Stimulated activated CD4-positive, alpha-beta T cell treated with anti-CD3 and anti-CD28 coated beads, Interleukin-4, amount 100 ng/mL, for 24 hours (primary cell): Measurements from ENCODE around the gene SIX1.

ENCODE experiments used
- DNase-seq: peaks from one replicate; pipeline ENCODE4 v3.0.0-alpha.2; 2020

SIX1 gene

DNA sequence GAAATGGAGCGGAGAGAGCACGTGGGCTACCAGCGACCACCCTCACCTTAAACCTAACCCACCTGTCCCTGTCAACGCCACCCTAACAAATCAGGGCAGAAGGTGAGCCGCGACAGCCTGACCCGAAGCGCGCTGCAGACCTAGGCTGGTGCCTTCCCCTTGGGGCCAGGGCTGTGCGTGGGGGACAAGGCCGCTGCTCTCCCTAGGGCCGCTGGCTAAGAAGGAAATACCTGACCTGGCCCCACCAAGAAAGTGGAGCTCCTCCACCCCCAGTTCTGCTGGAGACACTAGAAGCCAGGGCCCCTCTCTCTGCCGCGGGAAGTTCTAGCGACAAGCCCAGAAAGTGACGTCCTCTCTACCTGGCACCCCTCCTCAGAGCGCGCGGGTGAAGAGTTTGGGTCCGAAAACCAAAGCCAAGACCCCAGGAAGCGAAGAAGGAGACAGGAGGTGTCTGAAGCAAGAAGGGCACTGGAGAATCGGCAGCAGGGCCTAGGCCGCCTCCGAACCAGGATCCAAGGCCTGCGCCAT lies 7.5 kb downstream of the SIX1 start:
- DNase-seq: no peak

DNA sequence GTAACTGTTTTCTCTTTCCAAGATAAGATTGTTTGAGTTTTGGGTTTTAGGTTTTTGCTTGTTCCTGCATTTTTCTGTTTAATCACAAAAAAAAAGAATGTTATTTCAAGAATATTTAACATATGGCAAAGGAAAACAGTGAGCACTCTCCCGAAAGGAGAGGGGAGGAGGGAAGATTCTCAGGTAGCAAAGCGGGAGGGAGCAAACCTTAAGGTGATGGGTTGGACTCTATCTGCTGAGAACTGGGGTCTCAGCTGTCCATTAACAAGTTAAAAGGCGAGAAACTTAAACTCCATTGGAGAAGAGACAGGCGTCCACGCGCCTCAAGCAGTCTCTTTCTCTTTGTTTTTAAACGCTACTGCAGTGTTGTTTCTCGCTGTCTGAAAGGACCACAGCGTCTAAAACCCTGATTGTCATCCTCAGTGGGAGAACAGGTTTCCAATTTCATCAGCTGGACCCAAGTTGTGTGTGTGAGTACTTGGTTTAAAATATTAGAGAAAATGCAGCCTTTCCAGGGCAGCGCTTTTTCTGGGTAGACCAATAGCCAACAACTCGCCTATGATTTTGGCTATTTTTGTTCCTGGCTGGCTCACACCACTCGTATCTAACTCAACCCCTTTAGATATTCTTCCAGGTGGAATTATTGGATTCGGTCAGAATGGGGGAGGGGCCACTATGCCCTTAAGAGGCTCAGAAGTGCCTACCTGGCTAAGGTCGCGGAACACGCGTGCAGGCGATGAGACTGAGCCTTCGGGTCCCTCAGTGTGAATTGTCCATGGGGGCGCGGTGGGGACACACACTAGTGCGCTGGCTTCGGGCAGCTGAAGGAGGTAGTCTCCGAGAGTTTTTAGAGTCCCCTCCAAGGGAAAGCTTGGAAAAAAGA lies 8.2 kb downstream of the SIX1 start:
- no peak for DNase-seq

DNA sequence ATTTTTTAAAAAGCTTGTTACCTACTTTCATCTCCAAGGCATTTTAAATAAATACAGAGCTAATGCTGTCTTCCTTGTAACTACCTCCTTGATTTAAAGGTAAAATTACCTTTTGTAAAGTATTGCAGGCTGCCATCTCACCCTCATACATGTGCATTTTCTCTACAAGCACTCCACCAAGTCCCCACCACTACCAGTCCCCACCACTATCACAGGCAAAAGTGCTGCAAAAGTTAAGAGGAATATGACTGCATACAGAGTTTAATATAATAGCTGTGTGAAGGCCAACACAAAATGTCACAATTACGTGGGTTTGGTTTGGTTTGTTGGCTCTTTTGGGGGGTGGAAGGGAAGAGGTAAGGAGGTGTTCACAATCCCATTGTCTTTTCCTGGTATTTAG lies 9.6 kb downstream of the SIX1 start:
- no peak for DNase-seq

DNA sequence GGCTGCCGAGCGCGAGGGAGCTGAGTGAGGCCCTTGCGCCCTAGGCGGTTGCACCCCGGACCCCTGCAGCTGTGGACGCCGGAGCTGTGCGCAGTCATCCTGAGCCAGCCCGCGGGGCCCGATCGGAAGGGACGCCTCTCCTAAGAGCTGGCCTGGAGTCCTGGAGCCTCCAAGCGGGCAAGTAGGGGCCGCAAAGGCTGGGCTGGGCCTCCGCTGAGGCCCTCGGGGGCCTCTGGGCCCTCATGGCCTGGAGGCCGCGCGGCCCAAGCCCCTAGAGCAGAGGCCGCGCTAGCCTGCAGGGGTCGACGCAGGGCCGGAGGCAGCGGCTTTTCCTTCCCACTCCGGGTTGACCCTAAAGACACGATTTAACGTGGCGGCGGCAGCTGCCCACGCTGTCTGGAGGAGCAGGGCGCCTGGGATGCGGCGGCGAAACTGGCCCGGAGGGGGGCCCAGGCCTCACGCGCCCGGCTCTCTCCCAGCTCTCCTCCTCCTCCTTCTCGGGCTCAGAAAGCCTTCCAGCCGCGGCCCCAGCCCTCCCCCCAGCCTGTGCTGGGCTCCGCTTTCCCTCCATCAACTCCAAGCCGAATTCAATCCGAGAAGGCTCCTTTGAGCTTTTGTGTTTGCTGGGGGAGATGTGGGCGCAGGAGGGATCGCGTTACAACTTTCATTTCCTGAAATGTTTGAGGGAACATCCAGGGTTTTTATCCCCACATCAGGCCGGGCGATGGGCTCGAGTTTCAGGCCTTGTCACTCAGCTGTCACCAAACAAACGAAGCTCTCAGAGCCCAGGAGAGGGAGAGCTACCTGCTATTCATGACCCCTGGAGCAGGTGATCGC lies 11.6 kb downstream of the SIX1 start:
- DNase-seq: no peak

DNA sequence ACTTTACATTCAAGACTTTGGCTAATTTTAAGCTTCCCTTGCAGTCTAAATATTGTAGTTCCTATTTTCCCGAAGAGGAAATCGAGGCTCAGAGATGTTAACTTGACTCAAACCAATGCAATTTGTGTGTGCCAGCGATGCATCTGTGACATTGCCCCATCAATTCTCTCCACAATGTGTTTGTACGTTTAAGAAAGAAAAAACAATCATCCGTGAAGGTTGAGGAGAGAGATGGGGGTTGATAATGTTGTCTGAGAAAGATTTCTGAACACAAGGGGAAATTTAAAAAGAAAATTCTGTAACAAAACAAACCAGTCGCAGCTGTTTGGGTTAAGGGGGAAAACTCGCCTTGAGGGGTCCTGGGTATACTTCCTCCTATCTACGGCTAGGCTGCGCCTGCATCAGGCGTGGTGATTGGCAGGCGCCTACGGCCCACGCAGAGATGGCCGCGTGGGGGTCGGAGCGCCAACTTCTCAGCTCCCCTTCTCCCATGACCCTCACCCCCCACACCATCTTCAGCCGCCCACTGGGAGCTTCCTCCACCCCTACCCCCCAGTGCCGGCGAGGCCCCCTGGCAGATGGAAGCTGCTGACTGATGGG lies 12.3 kb downstream of the SIX1 start:
- no peak for DNase-seq

DNA sequence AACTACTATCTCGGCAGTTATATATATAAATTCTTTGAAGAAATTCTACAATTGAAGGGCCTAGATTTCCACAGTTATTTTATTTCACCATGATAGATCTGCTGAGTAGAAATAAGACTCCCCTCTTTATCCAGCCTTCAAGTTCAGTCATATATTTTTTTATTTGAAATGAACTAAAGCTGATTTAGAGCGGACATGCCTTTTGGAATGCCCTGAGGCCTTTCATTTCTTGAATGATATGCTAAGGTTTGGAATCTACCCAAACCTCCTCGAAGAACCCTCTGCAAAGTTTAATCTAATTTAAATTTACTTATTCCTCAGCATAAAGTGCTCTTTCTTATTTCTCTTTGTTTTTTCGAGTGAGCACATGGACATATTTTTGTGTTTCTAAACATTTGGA lies 15.1 kb downstream of the SIX1 start:
- no peak for DNase-seq

DNA sequence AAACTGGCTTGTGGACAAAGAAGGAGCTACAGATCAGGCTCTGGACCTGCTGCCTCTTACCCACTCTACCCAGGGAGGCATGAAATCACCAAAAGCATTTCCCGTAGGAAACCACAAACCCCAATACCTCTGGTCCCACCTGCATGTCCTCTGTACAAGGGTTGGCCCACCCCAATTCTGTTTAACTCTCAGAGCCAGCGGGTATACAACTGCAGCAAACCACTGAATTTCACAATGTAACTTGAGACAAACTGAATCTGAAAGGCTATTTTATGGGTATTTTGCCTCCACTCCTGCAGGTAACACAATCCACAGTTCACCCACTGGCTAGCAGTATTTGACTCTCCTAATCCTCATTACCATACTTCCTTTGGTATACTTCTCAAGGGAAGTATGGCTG lies 16.5 kb downstream of the SIX1 start:
- no peak for DNase-seq

DNA sequence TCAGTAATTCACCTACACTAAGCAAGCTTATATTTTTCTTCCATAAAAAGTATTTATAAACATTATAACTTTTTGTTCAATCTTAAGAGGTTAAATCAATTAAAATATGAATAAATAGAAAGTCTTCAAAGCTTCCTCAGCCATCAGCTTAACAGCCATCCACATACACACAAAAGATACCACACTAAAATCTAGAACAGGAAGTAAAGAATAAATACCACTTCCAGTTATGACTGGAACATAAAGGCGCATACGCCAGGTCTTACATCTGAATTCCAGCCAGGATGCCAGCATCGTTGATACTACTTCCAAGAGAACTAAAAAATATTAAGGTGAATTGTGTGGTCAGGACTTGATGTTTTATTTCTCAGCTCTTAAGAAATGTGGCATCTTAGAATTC lies 17.0 kb downstream of the SIX1 start:
- DNase-seq: no peak

DNA sequence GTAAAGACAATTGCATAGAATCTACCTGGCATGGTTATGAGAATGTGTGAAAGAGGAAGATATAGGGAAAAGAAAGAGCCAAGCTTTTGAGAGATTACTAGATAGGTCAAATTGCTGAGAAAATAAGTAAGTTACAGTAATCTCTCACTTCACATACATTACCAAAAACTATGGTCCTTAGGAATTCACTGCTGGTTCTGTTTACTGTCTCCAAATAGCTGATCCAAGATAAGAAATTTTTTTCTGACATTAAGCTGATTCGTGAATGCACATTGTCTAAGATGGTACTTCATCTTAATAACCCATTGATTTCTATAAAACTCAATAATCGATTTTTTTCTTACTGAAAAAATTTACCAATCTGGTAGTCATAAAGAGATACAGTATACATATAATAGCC lies 17.4 kb downstream of the SIX1 start:
- DNase-seq: no peak

DNA sequence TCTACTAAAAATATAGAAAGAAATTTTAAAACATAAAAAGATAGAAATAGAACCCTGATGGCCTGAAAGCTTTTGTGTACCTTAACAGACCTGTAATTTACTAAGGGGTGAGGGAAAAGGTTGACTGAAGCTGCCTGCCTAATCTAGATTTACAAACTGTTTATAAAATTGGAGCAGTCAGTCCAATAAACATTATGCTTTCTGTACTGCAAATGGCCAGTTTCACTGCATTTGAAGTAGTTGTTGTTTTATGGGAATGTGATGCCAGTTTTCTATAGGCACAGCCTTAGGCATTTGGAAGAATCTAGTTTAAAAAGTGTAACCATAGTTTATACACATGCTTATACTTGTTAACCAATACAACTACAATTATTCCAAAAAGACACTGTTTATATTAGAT lies 19.1 kb downstream of the SIX1 start:
- DNase-seq: no peak

DNA sequence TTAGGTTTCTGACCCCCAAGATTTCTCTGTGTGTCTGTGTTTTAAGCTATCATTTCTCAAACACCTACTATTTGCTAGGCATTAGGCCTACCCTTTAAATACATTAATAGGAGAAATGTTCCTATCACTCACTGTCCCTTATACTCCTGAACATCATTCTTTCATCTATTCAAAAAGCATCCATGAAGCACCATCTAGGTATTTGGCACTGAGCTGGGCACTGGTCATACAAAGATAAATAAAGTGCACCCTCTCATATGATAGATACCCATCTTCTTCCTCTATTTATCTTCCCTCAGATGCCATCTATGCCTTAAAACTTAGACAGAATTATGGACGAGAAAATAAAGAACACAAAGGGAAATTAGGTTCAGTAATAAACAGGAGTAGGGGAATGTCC lies 20.4 kb downstream of the SIX1 start:
- DNase-seq: no peak

DNA sequence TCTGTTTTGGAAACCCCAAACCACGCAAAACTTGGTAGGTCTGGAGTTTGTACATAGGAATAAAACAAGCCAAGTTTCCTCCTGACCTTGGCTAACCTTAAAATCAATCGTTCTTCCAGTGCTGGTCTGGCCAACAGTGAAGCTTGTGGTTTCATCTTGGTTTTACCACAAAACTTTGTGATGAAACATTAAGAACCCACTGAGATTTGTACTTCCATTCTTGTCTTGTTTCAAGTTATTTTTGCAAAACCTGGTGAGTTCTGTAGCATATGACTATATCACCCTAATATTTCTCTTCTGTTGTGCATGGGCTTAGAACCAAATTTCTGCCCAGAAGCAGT lies 26.4 kb downstream of the SIX1 start:
- DNase-seq: no peak

DNA sequence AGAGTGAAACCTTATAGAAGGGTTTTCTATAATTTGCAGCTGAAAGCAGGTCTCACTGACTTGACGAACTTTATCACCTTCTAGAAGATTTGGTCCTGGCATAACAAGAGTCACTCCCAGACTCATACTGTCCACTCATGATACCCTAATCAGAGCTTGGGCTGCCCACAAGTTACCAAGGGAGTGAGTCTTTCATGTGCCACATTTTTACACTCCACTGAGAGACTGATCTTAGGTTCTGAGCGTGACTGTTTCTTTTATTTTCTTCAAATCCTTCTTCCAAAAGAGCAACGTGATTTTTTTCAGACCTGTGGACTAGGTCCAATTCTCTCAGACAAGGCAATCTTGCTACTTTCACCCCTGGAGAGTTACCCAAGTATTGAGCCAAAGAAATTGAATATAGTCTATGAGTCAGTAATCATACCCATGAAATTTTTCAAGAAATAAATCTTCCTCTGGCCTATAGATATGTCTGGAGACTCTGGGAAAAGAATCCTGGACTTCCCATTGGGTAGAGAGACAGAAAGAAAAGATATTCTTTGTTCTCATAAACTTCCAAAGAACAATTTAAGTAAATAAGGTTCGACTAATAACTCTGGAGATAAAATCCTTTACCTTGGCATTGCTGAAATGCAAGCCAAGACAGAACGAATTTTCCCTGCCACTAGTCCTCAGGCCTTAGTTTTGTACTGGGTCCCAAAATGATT lies 26.9 kb downstream of the SIX1 start:
- no peak for DNase-seq

DNA sequence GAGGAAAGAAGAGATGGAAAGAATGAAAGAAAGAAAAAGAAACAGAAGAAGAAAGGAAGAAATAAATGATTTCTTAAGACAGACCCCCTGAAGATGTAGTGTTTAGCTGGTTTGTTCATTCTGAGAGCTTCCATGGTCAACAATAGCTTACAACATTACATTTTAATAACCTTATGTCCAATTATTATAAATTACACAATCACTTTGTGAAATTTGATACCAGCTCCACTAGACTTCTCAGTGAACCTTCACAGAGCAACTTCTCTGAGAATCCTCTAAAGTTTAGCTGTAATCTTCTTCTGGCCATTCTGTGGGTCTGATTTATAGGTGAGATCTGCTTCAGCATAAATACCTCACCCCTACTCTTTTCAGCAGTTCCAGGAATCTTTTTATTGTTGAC lies 27.9 kb downstream of the SIX1 start:
- no peak for DNase-seq

DNA sequence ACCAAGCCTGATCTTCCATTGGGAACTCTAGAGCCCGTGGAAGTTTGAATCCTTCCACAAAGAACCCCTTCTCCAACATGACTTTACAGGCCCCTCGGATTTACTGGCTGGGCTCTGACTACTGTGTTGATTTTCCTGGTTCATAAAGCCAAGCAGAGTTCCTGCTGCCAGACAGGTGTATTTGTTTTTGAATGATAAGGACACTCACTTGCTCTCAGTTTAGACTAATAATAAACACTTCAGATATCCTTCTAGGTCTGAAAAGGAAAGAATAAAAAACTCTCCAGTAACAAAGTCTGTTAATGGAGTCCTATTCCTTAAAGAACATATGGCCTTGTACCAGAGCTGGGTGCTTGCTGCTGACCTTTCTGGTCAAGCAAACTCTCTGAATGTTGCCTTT lies 31.0 kb downstream of the SIX1 start:
- DNase-seq: no peak

DNA sequence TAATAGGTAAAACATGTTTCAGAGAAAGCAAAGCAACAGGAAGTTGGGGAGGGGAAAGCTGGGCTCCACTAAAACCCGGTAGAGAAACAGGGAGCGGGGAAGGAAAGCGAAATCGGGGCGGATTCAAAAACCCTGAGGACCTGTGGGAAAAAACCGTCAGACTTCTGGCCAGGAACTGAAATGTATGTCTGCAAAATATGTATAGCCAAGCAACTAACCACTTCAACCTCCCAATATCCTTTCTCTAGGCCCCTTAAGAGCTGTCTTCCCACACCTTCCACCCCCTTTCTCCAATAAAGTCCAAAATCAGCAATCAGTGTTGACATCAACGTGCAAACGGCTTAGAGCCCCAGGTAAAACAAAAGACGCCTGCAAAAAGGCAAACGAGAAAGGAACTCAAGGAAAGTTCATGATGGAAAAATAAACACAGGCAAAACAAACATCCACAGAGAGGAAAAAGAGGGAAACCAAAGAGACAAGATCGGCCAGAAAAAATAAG lies 32.8 kb downstream of the SIX1 start:
- DNase-seq: no peak

DNA sequence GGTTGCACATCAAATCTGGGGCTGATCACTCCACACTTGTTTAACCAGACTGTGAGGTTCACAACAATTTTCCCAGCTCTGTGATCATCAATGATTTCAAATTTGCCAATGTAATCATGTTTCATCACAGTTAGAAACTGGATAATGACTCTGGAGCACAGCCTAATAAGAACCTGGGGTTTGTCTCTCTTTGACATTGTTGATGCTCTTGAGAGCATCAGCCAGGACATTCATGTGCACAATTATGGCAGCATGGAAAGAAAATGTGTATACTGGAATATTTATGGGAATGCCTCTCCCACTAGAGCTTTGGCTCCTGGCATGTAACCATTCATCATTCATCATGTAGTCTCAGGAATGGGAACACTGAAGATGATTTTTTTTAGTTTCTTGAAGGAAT lies 47.0 kb downstream of the SIX1 start:
- no peak for DNase-seq

DNA sequence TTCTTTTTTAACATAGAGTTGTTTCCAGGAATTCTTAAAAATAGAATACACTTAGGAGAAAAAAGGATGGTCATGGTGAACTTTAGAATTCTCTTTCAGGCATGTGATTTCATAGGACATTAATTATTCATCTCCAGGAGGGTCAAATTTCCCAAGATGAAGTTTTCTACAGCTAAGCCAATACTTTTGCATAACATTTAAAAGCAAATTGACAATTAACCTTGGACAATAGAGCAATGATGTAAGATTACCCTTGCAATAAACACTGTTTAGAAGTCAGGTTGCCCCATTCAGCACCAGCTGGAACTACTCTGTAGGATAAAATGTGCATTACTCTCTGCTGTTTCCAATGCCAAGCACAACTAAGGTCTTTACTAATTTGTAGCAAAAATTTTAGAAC lies 49.5 kb downstream of the SIX1 start:
- DNase-seq: no peak

DNA sequence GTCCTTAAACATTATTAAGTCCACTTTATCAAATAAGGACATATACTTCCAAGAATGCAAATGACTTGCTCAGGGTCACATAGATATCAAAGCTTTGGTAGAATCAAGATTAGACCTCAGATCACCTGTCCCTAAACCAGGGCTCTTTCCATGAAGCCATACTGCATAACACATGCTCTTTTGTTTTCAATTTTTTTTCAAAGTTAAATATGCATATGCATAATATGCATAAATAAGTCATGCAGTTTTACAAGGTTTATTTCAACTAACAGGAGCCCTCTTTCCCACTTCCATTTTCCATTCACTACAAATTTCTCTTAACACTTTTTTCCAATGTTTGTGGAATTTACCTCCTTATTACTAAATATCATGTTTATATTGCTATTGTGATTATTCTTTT lies 53.1 kb downstream of the SIX1 start:
- no peak for DNase-seq

DNA sequence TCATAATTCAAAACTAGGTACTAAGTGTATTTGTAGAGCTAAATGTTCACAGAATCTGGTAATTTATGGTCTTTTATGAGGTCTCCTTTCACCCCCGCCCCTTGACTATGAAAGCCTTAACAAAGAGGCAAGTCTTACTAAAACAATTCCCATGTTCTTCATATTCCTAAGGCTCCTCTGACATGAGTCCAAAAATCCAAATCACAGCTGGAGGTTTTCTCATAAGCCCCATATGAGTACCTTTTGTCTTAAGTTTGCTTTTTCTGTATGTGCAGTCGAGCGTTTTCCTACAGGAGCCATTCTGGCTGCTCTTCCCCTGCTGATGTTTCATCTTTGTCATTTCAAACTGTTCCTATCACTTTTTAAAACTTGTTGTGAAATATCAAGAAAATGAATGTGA lies 55.2 kb downstream of the SIX1 start:
- DNase-seq: no peak
